Stimulated activated CD8-positive, alpha-beta memory T cell treated with anti-CD3 and anti-CD28 coated beads, Interleukin-4, amount 100 ng/mL, for 48 hours (primary cell): Measurements from ENCODE around the gene TOR1A.

Source experiments
- DNase-seq: peaks from one replicate; pipeline ENCODE4 v3.0.0-alpha.2; 2020

TOR1A gene, protein sequence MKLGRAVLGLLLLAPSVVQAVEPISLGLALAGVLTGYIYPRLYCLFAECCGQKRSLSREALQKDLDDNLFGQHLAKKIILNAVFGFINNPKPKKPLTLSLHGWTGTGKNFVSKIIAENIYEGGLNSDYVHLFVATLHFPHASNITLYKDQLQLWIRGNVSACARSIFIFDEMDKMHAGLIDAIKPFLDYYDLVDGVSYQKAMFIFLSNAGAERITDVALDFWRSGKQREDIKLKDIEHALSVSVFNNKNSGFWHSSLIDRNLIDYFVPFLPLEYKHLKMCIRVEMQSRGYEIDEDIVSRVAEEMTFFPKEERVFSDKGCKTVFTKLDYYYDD

DNA sequence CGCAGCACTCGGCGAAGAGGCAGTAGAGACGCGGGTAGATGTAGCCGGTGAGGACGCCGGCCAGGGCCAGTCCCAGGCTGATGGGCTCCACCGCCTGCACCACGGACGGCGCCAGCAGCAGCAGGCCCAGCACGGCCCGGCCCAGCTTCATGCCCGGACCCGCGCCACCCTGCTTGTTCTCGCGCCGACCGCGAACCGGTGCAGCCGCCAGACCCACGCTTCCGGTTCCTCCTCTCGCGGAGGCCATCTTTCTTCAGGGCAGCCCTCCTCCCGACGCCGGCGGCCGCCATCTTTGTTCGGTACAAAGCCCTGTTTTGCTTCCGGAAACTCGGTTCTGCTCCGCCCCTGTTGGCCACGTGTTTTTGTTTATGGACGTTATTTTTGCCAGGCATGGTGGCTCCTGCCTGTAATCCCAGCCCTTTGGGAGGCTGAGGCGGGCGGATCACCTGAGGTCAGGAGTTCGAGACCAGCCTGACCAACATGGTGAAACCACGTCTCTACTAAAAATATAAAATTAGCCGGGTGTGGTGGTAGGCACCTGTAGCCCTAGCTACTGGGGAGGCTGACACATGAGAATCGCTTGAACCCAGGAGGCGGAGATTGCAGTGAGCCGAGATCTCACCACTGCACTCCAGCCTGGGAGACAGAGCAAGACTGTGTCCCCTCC, at the start of gene TOR1A:
TOR1A (minus strand) TSS at position 202 of the 667 bp plus-strand sequence; CDS start at position 151, 51 bp downstream.
- DNase-seq, result peak; percentile 95

DNA sequence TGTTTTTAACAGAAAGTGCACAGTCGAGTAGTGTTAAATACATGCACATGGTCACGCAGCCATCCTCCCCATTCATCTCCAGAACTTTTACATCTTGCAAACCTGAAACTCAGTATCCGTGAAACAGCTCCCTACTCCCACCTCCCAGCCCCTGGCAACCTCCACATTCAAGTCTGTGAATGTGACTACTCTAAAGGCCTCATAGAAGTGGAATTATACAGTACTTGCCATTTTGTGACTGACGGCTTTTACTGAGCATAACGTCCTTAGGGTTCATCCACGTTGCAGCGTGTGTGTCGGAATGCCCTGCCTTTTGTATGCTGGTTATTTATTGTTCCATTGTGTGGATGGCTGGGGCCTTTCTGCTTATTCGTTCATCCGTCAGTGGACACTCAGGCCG, 47.1 kb upstream of the TOR1A start:
- no peak for DNase-seq

DNA sequence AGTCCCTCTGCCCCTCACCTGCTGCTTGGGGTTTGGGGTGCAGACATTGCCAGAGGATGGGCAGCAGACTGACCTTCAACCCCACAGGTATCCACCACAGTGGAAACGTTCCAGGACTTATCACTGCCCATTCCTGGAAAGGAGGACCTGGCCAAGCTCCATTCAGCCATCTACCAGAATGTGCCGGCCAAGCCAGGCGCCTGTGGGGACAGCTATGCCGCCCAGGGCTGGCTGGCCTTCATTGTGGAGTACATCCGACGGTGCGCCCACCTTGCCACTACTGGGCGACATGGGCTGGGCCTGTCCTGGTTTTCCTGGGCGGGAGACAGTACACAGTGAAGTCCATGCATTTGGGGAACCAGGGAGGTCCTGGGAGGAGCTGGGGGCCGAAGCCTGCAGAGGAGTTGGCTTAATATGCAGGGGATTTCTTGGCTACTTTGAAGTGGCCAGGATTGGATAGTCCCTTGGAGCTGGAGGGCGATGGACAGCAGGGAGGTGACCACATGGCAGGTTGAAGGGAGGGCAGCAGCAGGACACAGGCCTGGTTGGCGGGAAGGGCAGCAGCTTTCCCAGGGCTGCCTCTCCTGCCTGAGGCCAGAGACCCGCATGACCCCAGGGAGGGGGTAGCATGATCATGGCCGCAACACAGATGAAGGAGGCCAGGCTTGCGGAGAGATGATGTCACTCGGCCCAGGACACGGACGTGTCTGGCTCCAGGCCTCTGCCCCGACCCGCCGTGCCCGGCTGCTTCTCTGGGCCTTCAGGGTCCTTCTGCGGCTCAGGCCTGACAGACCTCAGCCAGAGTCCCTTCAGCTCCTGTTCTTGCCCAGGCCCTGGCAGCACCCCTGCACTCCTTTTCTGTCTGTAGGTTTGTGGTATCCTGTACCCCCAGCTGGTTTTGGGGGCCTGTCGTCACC, 45.9 kb upstream of the TOR1A start:
- no peak for DNase-seq

DNA sequence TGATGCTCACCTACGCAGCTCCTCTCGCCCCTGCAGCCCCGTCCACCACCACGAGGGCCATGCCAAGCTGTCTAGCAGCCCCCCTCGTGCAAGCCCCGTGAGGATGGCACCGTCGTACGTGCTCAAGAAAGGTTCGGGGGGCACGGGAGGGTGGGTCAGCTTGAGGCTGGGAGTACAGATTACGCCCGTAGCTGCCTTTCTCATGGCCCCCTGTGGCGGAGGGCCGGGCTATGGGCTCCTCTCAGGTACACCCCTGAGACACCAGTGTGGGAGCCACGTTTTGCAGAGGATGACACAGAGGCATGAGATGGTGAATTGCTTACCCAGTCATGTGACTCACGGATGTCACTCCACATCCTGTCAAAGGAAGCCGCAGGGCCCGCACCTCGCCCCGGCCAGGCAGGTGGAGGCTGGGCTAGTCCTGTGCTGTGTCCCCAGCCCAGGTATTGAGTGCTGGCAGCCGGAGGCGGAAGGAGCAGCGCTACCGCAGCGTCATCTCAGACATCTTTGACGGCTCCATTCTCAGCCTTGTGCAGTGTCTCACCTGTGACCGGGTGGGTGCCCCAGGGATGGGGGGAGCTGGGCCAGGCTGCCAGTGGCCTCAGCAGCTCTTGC, 45.0 kb upstream of the TOR1A start:
- DNase-seq, result peak; percentile 86

DNA sequence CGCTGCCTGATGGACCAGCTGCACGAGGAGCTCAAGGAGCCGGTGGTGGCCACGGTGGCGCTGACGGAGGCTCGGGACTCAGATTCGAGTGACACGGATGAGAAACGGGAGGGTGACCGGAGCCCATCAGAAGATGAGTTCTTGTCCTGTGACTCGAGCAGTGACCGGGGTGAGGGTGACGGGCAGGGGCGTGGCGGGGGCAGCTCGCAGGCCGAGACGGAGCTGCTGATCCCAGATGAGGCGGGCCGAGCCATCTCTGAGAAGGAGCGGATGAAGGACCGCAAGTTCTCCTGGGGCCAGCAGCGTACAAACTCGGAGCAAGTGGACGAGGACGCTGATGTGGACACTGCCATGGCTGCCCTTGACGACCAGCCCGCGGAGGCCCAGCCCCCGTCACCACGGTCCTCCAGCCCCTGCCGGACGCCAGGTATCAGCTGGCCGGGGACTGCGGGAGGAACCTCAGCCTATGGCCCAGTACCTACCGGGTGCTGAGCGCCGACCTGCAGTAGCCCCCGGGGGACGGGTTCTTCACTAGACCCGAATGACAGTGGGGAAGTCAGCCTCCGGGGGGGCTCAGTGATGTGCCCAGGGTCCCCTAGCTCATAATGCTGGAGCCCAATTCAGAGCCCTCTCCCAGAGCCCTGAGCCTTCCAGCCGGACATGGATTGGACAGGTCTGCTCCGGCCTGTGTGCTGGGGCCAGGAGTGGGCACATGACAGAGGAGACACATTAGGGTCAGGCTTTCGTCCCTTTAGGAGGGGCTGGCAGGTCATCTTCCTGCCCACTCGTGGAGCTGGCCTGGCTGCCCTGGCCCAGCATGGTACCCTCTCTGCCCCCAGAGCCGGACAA, 44.3 kb upstream of the TOR1A start:
- DNase-seq, result no peak

DNA sequence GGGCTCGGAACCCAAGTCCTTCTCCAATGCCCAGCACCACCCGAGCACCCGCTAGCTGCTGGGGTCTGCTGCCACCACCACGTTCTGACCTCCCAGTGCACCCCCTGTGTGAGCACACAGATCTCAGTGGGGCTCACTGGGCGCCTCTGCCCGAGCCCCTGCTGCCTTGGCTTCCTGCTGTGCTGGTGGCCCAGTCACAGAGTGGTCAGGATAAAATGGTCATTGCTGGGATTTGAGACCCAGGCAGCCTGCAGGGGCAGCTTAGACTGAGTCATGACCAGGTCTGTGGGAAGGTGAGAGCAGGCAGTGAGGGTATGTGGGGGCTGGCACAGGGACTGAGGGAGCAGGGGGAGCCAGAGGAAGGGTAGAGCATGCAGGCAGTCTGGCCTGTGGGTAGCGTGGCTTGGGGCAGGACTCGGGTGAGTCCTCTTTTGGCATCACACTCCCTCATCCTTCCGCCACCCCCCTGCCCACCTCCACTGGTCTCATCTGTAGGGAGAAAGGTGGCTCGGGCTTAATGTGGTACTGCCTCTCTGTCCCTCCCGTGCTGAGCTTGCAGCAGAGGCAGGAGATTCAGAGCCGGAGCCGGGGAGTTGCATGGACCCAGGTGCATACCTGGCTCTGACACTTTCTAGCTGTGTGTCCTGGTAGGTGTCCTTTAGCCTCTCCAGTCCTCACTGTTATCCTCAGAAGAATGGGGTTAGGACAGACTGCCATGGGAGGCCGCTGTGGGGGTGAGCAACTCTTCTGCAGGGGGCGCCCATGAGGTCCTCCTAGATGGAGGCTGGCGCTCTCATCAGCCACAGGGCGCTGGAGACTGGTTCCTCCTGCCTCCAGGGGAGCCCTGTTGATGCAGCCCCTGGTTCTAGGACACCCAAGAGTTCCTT, 43.4 kb upstream of the TOR1A start:
- peak; percentile 69 for DNase-seq

DNA sequence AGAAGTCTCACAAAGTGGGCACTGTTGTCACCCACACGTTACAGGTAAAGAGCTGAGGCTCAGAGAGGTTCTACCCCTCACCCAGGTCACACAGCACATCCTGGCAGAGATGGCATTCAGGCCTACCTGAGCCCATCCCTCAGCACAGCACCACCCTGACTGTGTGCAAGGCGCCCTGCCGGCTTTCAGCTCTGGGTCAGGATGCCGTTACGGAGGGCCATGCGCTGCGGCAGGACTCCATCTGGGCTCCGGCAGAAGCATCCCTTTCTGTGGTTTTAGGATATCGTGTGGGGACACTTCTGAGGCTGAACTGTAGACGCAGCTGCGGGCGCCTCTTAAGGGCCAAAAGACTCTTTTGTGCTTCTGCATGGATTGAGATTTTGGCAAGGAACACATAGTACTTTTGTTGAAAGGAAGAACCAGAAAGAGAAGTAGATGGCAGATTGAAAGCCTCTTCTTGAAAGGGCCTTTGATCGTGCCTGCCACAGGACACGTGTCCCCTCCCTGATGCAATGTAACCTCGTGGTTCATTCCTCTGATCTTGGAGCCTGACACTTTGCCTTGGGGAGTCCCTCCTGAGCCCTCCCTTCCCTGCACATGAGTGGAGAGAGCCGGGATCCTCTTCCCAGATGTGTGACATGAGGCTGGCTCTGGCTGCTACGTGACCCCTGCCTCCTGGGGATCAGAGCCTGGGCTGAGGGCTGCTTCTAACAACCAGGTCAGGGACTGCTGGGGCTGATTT, 42.6 kb upstream of the TOR1A start:
- peak; percentile 49 for DNase-seq

DNA sequence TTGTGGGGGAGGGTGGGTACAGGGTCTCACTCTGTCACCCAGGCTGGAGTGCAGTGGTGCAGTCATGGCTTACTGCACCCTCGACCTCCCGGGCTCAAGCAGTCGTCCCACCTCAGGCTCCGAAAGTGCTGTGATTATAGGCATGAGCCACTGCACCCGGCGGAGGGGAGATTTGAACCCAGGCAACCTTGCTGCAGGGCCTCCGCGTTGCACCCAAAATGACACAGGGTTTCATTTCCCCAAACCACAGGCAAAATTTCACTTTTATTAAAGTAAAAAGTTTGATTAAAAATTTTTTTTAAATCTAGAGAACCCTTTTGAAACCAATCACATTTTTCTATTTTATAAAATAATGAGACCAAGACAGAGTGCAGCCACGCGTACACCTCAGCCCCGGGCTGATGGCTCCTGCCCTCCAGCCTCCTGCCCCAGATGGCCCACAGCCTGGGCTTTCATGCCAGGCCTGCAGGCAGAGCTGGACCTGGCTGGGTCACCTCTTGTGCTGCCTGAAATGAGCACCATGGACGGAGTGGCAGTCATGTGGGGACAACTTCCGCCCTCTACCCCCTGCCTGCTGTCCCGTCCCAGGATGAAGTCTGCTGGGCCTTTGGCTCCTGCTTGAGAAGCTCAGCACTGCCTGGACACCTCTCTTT, 41.9 kb upstream of the TOR1A start:
- no peak for DNase-seq

DNA sequence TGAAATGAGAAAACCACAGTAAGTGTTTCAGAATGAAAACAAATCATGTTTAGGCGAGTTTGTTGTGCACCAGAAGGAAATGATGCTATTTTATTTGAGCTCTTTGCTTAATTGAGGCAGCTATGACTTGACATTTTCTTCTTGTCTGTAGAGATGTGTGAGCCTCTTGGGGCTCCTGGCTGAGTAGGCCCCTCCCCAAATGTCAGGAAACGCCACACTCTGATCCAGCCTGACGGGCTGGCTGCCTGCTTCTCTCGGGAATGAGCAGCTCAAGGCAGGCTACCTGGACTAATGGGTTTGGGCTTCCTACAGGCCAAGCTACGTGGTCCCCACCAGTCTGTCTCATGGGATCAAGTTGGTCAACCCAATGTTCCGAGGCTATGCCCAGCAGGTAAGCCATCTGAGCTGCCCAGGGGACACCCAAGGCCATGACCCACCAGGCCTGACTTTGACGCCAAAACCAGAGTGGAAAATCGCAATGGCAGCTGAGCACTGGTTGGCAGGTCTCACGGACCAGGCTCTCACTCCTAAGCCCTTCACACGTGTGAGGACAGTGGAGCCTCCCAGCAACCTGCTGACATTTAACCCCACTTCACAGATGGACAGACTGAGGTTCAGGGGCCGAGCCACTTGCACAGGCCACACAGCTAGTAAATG, 41.2 kb upstream of the TOR1A start:
- no peak for DNase-seq

DNA sequence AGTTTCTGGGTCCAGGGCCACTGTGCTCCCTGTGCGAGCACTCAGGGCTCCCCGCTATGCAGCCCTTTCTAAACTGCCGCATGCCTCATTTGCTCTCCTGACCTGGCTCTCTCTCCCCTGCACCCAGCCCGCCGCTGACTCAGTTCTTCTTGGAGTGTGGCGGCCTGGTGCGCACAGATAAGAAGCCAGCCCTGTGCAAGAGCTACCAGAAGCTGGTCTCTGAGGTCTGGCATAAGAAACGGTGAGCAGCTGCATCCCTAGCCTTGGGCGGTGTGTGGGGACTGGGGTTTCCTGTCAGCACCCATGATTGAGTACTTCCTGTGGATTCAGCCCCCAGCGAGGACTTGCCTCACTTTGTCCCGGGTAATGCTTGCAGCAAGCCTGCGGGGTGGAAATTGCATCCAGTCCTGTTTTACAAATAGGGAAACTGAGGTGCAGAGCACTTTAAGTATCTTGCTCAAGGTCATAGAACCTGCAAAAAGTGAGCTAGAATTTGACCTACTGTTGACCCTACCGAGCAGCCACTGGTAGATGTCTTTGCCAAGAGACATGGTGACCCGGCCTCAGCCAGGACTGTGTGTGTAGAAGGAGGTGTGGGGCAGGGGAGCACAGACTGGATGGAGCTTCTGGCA, 39.2 kb upstream of the TOR1A start:
- peak; percentile 83 for DNase-seq

DNA sequence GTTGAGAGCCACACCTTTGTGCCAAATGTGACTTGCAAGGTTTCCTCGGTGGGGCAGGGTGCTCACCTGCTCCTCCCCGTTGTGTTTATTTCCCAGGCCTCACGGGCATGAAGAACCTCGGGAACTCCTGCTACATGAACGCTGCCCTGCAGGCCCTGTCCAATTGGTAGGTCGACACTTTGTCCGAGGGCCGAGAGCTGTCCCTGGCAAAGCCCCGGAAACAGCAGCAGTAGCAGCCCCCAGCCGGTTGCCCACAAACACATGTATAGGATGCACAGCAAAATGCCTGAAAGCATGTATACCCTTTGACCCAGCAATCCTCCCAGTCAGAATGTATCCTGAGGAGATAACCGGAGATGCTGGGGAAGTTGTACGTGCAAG, 37.5 kb upstream of the TOR1A start:
- DNase-seq, result no peak

DNA sequence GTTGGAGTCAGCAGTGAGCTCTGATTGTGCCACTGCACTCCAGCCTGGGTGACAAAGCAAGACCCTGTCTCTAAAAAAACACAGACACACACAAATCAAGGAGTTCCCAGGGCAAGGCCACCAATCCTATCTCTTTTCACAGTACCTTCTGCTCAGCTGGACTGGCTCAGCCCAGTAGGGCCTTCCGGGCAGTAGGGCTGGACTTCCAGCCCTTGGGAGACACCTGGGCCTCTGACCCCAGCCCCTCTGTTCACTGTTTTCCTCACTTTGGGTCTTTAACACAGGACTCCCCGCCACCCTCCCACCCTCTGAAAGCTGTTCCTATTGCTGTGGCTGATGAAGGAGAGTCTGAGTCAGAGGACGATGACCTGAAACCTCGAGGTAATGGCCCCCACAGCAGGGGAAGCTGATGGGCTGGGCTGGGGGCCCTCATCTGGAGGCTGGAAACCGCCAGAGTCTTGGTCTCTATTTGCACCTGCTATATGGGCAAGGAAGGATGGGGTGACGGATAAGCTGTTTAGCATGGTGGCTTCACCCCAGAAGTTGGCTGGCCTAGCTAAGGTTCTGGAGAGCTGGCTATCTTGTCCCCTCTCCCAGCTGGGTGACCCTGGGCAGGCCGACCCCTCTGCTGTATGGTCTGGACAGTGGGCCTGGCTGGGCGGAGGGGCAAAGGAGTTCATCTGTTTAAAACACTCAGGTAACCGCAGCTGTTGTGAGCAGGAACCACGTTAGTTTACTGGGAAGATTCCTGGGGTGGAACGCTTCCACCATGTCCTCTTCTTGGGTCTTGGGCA, 36.9 kb upstream of the TOR1A start:
- DNase-seq, result peak; percentile 58

DNA sequence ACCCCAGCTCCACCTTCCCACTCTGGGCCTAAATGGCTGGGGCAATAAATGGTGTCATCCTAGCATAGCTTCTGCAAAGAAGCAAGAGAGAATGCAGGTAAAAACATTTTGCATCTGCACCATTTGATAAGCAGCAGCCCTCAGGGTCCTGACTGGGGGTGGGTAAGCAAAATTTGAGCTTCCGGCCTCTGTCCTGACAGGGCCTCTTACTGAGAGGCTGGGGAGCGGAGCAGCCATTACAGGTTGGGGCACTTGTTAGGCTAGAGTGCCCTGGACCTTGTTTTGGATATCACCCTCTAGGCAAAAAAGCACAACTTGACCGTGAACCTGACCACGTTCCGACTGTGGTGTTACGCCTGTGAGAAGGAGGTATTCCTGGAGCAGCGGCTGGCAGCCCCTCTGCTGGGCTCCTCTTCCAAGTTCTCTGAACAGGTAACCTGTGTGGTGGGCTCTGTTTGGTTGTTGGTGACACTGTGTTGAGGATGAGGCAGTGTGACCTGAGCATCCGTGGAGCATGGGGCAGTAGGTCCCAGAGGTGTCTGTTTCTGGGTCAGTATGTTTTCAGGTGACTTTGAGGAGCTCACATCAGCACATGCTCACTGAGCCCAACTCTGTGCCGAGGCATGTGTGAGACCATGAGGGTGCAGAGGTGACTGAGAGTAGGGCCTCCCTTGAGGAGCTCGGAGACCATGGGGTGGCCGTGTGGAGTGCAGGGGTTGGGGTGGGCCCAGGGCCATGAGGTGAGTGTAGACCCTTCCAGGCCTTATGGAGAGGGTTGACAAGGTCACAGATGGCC, 34.4 kb upstream of the TOR1A start:
- DNase-seq, result no peak

DNA sequence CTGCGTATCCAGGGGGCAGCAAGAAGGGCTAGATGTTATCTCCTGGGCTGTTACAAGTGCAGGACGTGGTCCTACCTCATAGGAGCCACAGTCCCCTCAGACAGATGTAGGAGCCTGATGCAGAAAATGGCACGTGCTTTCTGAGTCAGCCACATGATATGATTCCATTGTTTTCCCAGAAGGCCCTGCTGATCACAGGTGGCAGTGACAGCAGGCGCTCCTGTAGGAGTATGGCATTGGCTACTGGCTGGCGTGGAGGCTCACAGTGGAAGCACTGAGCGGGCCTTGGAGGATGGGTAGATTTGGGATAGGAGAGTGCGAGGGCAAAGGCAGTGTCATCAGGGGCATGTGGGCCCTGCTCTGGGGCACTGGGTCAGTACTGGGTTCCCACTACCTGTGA, 33.3 kb upstream of the TOR1A start:
- no peak for DNase-seq

DNA sequence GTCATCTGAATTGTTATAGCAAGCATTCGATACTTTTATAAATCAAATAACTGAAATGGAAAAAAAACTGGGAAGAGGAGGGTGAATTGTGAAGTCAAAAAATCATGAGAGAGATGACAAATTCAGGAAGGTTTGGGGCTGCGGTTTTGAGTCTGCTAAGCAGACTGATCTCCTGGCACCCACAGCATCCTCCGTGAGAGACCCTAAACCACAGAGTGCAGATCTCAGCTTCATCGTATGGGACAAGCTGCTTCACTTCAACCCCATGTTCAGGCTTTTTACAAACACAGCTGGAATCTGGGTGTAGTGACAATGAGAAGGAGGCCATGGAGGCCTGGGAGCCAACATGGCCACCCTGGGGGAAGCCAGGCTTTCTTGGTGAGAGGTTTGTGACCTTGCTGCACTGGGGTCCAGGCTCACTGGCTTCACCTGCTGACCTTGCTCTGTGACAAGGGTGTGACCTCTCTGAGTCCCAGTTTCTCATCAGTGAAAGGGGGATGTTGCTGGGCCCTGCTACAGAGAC, 30.7 kb upstream of the TOR1A start:
- no peak for DNase-seq

DNA sequence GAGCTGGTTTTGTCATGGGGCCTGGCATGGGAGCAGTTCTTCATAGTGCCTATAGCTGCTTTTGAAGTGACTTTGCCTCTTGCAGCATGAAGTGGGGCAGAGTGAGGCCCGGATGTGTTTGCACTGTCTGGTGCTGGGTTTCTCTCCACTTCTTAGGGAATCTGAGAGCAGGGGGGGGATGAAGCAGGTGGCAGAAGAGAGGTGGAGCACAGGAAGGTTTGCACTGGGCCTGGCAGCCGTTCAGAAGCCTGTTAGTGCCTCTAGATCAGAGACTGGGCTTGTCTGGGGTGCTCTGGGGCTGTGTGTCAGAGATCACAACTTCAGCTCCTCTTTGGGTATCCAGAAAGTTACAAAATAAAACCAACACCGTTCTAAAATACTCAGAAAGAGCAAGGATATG, 29.7 kb upstream of the TOR1A start:
- no peak for DNase-seq

DNA sequence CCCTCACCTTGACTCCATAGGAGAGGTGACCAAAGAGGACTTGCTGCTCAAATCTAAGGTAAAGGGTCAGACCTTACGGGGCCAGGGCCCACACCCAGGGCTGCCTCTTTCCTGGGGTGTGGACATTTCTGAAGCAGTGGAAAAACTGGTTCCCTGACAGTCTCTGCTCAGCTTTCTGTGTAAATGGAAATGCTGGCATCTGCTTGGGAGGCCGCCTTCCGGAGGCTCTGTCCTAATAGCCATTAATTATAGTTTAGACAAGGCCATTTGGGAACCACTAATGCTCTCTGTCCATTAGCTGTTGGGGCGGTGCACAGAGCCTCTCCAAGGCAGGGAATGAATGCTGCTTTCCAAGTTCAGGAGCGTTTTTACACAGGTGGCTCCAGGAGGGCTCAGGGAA, 28.6 kb upstream of the TOR1A start:
- DNase-seq, result no peak
